ENCODE measurements around the gene PRLH. TPM values are rescaled to one million over a fixed set of nuclear protein-coding genes. Genes with fewer than 3 reads are reported as not detected.

Gene PRLH
- total RNA-seq, 1 donor from 2014 or later = not detected

- ATAC-seq (no peak), DNase-seq (ENCODE audit: low spot score) (no peak)
Measured at GRCh38 chr2:237538901-237539300, 27.5 kb upstream of the PRLH start.

- ATAC-seq (peak; percentile 46), DNase-seq (ENCODE audit: low spot score) (no peak)
Measured at GRCh38 chr2:237539681-237540080, 26.7 kb upstream of the PRLH start.

- ATAC-seq = peak; percentile 7
Measured at GRCh38 chr2:237540223-237540775, 26.1 kb upstream of the PRLH start.

GRCh38 chr2:237540823-237541222, 25.6 kb upstream of the PRLH start:
- DNase-seq (ENCODE audit: low spot score) (peak; percentile 73), ATAC-seq (peak; percentile 75)

More at GRCh38 chr2:237540223-237540775, 26.1 kb upstream of the PRLH start:
- DNase-seq (ENCODE audit: low spot score) = no peak

- DNase-seq (ENCODE audit: low spot score) (peak; percentile 79), ATAC-seq (peak; percentile 89)
Measured at GRCh38 chr2:237541243-237541642, 25.1 kb upstream of the PRLH start.

GRCh38 chr2:237542001-237542704, 24.2 kb upstream of the PRLH start:
- ATAC-seq = no peak
- DNase-seq (ENCODE audit: low spot score) = no peak

GRCh38 chr2:237546040-237546875, 20.1 kb upstream of the PRLH start:
- no peak for ATAC-seq
- no peak for DNase-seq (ENCODE audit: low spot score)

- no peak for DNase-seq (ENCODE audit: low spot score)
- ATAC-seq = no peak
Measured at GRCh38 chr2:237546876-237547395, 19.4 kb upstream of the PRLH start.

- peak; percentile 52 for ATAC-seq
Measured at GRCh38 chr2:237547841-237548416, 18.4 kb upstream of the PRLH start.

GRCh38 chr2:237549216-237549615, 17.2 kb upstream of the PRLH start:
- no peak for DNase-seq (ENCODE audit: low spot score)

More at GRCh38 chr2:237547841-237548416, 18.4 kb upstream of the PRLH start:
- peak; percentile 85 for DNase-seq (ENCODE audit: low spot score)

GRCh38 chr2:237549643-237550415, 16.5 kb upstream of the PRLH start:
- ATAC-seq (peak; percentile 52), DNase-seq (ENCODE audit: low spot score) (peak; percentile 77)

More at GRCh38 chr2:237549216-237549615, 17.2 kb upstream of the PRLH start:
- no peak for ATAC-seq

- peak; percentile 80 for ATAC-seq
- DNase-seq (ENCODE audit: low spot score) = peak; percentile 96
Measured at GRCh38 chr2:237551071-237551574, 15.3 kb upstream of the PRLH start.

GRCh38 chr2:237552908-237553307, 13.5 kb upstream of the PRLH start:
- ATAC-seq = no peak
- no peak for DNase-seq (ENCODE audit: low spot score)

- ATAC-seq = no peak
- DNase-seq (ENCODE audit: low spot score) = no peak
Measured at GRCh38 chr2:237553948-237554347, 12.4 kb upstream of the PRLH start.

GRCh38 chr2:237555560-237555959, 10.8 kb upstream of the PRLH start:
- no peak for ATAC-seq
- no peak for DNase-seq (ENCODE audit: low spot score)

- DNase-seq (ENCODE audit: low spot score) (no peak), ATAC-seq (no peak)
Measured at GRCh38 chr2:237556773-237557632, 9.4 kb upstream of the PRLH start.

- ATAC-seq (peak; percentile 38), DNase-seq (ENCODE audit: low spot score) (no peak)
Measured at GRCh38 chr2:237557633-237558015, 8.8 kb upstream of the PRLH start.

GRCh38 chr2:237558961-237559641, 7.3 kb upstream of the PRLH start:
- DNase-seq (ENCODE audit: low spot score) (peak; percentile 49), ATAC-seq (peak; percentile 49)

GRCh38 chr2:237561221-237561620, 5.2 kb upstream of the PRLH start:
- DNase-seq (ENCODE audit: low spot score) = no peak
- ATAC-seq = no peak
